H1 (cell line): Measurements from ENCODE around the gene CDK9.

Source experiments
- EP300 ChIP-seq, 2 experiments: IDR thresholded peaks; 1 replicate in 1 of 2; 2 replicates in 1 of 2; pipeline ENCODE4 v1.6.1; 2011 to 2012; ENCODE audit warnings: low read depth in 2 of 2, low read length in 2 of 2, mild to moderate bottlenecking in 2 of 2, borderline replicate concordance in 1 of 2, inconsistent platforms in 1 of 2, moderate library complexity in 1 of 2
- EZH2 ChIP-seq: fragments of 200-600 bp; sonication (generic); IDR thresholded peaks from 2 replicates; pipeline ENCODE4 v1.7.1; 2012; ENCODE audit warnings: low read depth, mild to moderate bottlenecking, moderate library complexity, low read length, inconsistent platforms; ENCODE audit not compliant: severe bottlenecking
- GABPA ChIP-seq: IDR thresholded peaks from 2 replicates; pipeline ENCODE4 v1.6.1; 2011; ENCODE audit warnings: mild to moderate bottlenecking, low read length, moderate library complexity, borderline replicate concordance; ENCODE audit not compliant: insufficient read depth
- HDAC2 ChIP-seq, 2 experiments: fragments of 300-600 bp in 1 of 2; sonication (generic) in 1 of 2; IDR thresholded peaks; 2 replicates each; pipeline ENCODE4 v1.6.1; 2011 to 2012; ENCODE audit warnings: low read depth in 2 of 2, low read length in 2 of 2, mild to moderate bottlenecking in 2 of 2, moderate library complexity in 2 of 2, borderline replicate concordance in 1 of 2, inconsistent platforms in 1 of 2
- JUND ChIP-seq: IDR thresholded peaks from 2 replicates; pipeline ENCODE4 v1.6.1; 2011; ENCODE audit warnings: mild to moderate bottlenecking, improper control_type of control experiment, low read length
- KDM1A ChIP-seq: fragments of 200-600, 300-600 bp; sonication (generic); IDR thresholded peaks from 2 replicates; pipeline ENCODE4 v1.7.1; 2016; ENCODE audit warnings: mild to moderate bottlenecking, low read length, borderline replicate concordance
- POLR2A ChIP-seq, 2 experiments: IDR thresholded peaks; 1 replicate in 1 of 2; 2 replicates in 1 of 2; pipeline ENCODE4 v1.6.1; 2011; ENCODE audit warnings: low read depth in 2 of 2, low read length in 2 of 2, mild to moderate bottlenecking in 2 of 2; ENCODE audit errors: control extremely low read depth in 1 of 2
- POLR2AphosphoS5 ChIP-seq: IDR thresholded peaks from 2 replicates; pipeline ENCODE4 v1.6.1; 2011; ENCODE audit warnings: low read depth, low read length
- RAD21 ChIP-seq, 2 experiments: IDR thresholded peaks in 1 of 2; conservative IDR thresholded peaks in 1 of 2; 2 replicates each; pipeline ENCODE4 v1.6.1; 2011; ENCODE audit warnings: low read depth in 2 of 2, low read length in 2 of 2, improper control_type of control experiment in 1 of 2, inconsistent platforms in 1 of 2, mild to moderate bottlenecking in 1 of 2, moderate library complexity in 1 of 2
- SP2 ChIP-seq: IDR thresholded peaks from 2 replicates; pipeline ENCODE4 v1.6.1; 2012; ENCODE audit warnings: mild to moderate bottlenecking, low read length, inconsistent platforms
- SUZ12 ChIP-seq: fragments of 200-600 bp; sonication (generic); IDR thresholded peaks from 2 replicates; pipeline ENCODE4 v1.6.1; 2012; ENCODE audit warnings: mild to moderate bottlenecking, inconsistent platforms, low read length, moderate library complexity, mixed read lengths
- TBP ChIP-seq: IDR thresholded peaks from 2 replicates; pipeline ENCODE4 v1.6.1; 2011; ENCODE audit warnings: low read depth, low read length, improper control_type of control experiment
- TF ChIP-seq, protein P1 (sequence below), 3 experiments: IDR thresholded peaks; 1 replicate in 2 of 3; 2 replicates in 1 of 3; pipeline versions ENCODE4 v1.5.1 to v1.6.1; 2011; ENCODE audit warnings: low read length in 3 of 3, mild to moderate bottlenecking in 3 of 3, inconsistent platforms in 2 of 3, low read depth in 1 of 3, moderate library complexity in 1 of 3; ENCODE audit not compliant: insufficient read depth in 1 of 3; ENCODE audit errors: control extremely low read depth in 1 of 3
- TF ChIP-seq, protein P2 (sequence below): IDR thresholded peaks from 2 replicates; pipeline ENCODE4 v1.6.1; 2012; ENCODE audit warnings: inconsistent platforms

DNA sequence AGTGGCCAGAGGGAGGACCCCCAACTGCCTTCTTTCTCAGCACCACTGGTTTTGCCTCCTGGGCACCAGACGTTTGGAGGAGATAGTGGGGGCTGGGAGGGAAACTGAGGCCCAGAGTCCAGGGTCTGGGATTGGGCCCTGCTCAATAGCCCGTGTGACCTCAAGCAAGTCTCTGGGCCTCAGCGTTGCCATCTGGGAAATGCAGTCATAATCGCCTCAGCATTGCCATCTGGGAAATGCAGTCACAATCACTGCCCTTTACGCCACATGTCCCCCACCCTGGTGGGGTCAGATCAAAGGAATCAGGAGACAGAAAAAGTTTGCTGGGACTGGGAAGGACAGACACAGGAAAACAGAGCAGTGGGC, 8.9 kb upstream of the CDK9 start:
- TF ChIP-seq SUZ12 (no peak), POLR2A (IDR thresholded peaks at IDR 0.05; ENCODE audit: control extremely low read depth in 1 of 2, low read depth in 2 of 2, low read length in 2 of 2) (no peak), GABPA (no peak), RAD21 (IDR thresholded peaks at IDR 0.05 in 1 of 2, conservative IDR thresholded peaks at IDR 0.05 in 1 of 2; ENCODE audit: low read depth in 2 of 2, low read length in 2 of 2) (no peak), SP2 (no peak), EZH2 (no peak), EP300 (IDR thresholded peaks at IDR 0.05; ENCODE audit: borderline replicate concordance in 1 of 2, low read depth in 2 of 2, low read length in 2 of 2) (no peak), JUND (no peak), POLR2AphosphoS5 (no peak), KDM1A (no peak), HDAC2 (IDR thresholded peaks at IDR 0.05; ENCODE audit: borderline replicate concordance in 1 of 2, low read depth in 2 of 2, low read length in 2 of 2) (no peak), TBP (no peak)
- TF ChIP-seq, protein P1, sequence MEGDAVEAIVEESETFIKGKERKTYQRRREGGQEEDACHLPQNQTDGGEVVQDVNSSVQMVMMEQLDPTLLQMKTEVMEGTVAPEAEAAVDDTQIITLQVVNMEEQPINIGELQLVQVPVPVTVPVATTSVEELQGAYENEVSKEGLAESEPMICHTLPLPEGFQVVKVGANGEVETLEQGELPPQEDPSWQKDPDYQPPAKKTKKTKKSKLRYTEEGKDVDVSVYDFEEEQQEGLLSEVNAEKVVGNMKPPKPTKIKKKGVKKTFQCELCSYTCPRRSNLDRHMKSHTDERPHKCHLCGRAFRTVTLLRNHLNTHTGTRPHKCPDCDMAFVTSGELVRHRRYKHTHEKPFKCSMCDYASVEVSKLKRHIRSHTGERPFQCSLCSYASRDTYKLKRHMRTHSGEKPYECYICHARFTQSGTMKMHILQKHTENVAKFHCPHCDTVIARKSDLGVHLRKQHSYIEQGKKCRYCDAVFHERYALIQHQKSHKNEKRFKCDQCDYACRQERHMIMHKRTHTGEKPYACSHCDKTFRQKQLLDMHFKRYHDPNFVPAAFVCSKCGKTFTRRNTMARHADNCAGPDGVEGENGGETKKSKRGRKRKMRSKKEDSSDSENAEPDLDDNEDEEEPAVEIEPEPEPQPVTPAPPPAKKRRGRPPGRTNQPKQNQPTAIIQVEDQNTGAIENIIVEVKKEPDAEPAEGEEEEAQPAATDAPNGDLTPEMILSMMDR (IDR thresholded peaks at IDR 0.05; ENCODE audit: control extremely low read depth in 1 of 3, insufficient read depth in 1 of 3, low read depth in 1 of 3, low read length in 3 of 3): no peak
- TF ChIP-seq, protein P2, sequence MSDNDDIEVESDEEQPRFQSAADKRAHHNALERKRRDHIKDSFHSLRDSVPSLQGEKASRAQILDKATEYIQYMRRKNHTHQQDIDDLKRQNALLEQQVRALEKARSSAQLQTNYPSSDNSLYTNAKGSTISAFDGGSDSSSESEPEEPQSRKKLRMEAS: no peak
